ENCODE results near the gene KCNN2. TPM values are rescaled to one million over a fixed set of nuclear protein-coding genes. Genes with fewer than 3 reads are reported as not detected.

Gene KCNN2
- total RNA-seq, 2 donors from 2014 or later = not detected

DNA sequence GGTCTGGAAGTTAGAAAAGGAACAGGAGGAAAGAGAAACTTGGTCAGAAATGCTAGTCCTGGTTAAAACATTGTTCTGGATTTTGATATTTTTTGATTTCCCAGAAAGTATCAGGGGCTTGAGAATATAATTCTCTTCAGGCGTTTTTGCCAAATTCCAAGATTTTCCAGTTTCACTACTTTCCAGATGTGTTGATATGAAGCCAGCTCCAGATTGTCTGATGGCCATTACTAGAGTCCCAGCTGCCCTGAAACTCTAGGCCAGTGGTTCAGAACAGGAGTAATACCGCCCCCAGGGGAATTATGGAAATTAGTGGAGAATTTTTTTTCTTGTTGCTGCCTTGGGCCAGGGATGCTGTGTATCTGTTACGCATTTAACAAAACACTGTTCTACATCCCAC is 88.6 kb downstream of the KCNN2 start:
- no peaks in the 10 kb centered on the region for H3K36me3 Mint-ChIP-seq
- H3K4me3 Mint-ChIP-seq = no peak overlapping the region
- no peaks in the 10 kb centered on the region for H3K27me3 Mint-ChIP-seq
- no peak for DNase-seq (ENCODE audit: low spot score)
- ATAC-seq = no peak
- H3K27ac Mint-ChIP-seq = no peak overlapping the region
- no peaks in the 10 kb centered on the region for H3K9me3 Mint-ChIP-seq
- H3K4me1 Mint-ChIP-seq (ENCODE audit: low read depth in 2 of 2) = no peaks in the 10 kb centered on the region

DNA sequence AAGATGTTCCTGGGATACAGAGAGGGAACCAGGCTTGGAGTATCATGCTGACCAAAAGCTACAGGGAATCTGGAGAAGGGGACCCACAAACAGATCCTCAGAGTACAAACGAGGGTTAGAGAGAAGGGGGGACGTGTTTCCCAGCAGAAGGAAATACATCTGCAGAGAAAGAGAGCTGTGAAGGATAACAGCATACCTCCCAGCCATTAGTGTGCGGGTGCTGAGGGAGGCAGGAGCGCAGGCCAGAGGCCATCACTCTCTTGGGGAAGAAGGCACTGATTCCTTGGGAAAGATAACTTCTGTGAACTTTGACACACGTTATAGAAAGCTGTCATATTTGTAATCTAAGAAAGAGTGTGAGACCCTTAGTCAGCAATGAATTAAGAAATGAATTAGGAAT is 96.9 kb downstream of the KCNN2 start:
- no peaks in the 10 kb centered on the region for H3K36me3 Mint-ChIP-seq
- H3K9me3 Mint-ChIP-seq = no peaks in the 10 kb centered on the region
- DNase-seq (ENCODE audit: low spot score) (no peak), ATAC-seq (no peak)
- no peaks in the 10 kb centered on the region for H3K27me3 Mint-ChIP-seq
- H3K4me3 Mint-ChIP-seq = no peak overlapping the region
- no peak overlapping the region for H3K27ac Mint-ChIP-seq
- no peaks in the 10 kb centered on the region for H3K4me1 Mint-ChIP-seq (ENCODE audit: low read depth in 2 of 2)

DNA sequence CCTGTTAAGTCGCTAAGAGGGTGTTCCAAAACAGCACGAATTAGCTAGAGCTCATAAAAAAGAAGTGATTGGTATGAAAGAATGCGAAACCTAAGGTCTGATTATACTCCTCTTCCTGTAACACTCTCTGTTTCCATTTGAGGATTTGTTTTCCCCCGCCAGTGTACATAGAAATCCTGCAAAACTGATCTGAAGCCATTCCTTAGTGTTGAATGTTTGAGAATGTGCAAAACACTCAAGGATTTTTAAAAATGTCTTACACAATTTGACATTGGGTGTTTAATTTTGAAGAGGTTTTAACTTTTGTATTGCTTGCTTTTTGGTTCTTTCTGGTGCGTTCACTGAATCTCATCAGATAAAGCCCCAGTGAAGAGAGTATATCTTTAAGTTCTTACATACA is 105.3 kb downstream of the KCNN2 start:
- no peaks in the 10 kb centered on the region for H3K36me3 Mint-ChIP-seq
- no peak for ATAC-seq
- no peak for DNase-seq (ENCODE audit: low spot score)
- H3K4me3 Mint-ChIP-seq = no peak overlapping the region
- no peak overlapping the region for H3K27ac Mint-ChIP-seq
- no peaks in the 10 kb centered on the region for H3K9me3 Mint-ChIP-seq
- H3K27me3 Mint-ChIP-seq = no peaks in the 10 kb centered on the region
- H3K4me1 Mint-ChIP-seq (ENCODE audit: low read depth in 2 of 2) = no peaks in the 10 kb centered on the region

DNA sequence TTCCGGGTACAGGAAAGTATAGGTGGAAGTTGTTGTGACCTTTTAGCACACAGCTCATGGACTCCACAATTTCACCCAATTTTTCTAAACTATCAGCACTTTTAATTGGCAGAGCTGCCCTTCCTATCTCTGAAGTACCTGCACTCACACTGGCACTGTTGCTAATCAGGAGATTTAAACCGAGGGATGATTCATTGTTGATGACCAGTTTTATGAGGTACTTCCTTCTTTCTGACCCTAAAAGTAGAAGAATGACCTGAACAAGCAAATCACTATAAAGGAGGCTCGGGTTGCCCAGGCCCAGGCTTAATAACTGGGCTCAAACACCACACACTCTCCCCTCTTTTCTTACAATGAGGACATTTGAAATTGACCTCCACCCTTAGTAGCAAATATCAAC is 105.9 kb downstream of the KCNN2 start:
- no peak for ATAC-seq
- Mint-ChIP-seq H3K27me3 (no peaks in the 10 kb centered on the region), H3K4me3 (no peak overlapping the region), H3K36me3 (no peaks in the 10 kb centered on the region), H3K4me1 (ENCODE audit: low read depth in 2 of 2) (no peaks in the 10 kb centered on the region), H3K27ac (no peak overlapping the region), H3K9me3 (no peaks in the 10 kb centered on the region)
- DNase-seq (ENCODE audit: low spot score) = no peak

DNA sequence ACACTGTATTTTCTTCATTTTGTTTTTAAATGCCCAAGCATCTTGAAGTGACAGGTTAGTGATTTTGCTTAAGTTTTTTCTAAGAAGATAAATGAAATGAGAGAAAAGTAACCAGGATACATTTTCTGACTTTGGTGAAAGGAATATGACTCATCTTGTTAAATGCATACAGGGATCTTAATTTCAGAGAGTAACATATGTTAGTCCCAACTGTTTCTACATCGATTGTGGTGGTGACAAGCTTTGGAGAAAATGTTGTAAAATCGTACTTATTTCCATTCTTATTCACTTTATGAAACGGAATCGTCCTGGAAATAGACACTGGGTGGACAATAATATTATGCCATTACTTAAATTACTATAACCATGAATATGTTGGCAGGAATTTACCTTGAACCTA is 107.5 kb downstream of the KCNN2 start:
- Mint-ChIP-seq H3K27ac (no peak overlapping the region), H3K4me3 (no peak overlapping the region), H3K27me3 (no peaks in the 10 kb centered on the region), H3K36me3 (no peaks in the 10 kb centered on the region), H3K9me3 (no peaks in the 10 kb centered on the region), H3K4me1 (ENCODE audit: low read depth in 2 of 2) (no peaks in the 10 kb centered on the region)
- ATAC-seq (no peak), DNase-seq (ENCODE audit: low spot score) (no peak)

DNA sequence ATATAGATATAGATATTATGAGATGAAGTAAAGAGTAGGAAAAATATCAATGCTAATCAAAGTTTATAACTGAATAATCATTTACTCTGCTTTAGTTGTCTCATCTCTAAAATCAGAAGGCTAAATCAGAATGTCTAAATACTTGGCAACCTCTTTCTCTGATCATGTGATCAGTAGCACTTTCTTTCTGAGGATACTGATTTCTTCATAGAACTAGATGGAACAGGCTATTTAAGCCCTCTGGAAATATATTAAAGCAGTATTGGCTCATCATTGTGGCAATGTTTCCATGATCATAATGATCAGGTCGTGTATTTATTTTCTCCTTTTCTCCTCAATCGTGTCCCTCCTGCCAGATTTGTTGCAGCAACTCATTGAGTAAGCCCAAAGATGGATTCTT is 109.7 kb downstream of the KCNN2 start:
- Mint-ChIP-seq H3K4me1 (ENCODE audit: low read depth in 2 of 2) (no peaks in the 10 kb centered on the region), H3K36me3 (no peaks in the 10 kb centered on the region), H3K9me3 (no peaks in the 10 kb centered on the region), H3K4me3 (no peak overlapping the region), H3K27me3 (no peaks in the 10 kb centered on the region), H3K27ac (no peak overlapping the region)
- DNase-seq (ENCODE audit: low spot score) (no peak), ATAC-seq (no peak)

DNA sequence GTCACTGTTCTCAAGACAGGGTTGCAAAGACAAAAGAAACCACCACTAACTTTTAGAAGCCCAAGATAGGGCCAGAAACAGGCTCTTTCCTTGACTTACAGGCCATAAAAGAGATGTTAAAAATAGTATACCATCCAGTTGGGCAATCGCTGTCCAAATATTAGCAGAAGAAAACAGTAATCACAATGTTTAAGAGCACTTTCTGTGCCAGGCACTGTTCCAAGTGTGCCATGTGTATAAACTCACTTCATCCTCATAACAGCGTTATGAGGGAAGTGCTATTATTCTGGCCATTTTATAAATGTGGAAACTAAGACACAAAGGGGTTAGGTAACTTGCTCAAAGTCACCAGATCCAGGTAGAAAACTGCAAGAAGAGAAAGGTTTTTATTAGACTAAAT is 111.7 kb downstream of the KCNN2 start:
- H3K4me1 Mint-ChIP-seq (ENCODE audit: low read depth in 2 of 2) = no peaks in the 10 kb centered on the region
- no peaks in the 10 kb centered on the region for H3K27me3 Mint-ChIP-seq
- ATAC-seq (no peak), DNase-seq (ENCODE audit: low spot score) (no peak)
- H3K36me3 Mint-ChIP-seq = peaks cover 7% of the 10 kb centered on the region
- no peak overlapping the region for H3K27ac Mint-ChIP-seq
- no peak overlapping the region for H3K4me3 Mint-ChIP-seq
- no peaks in the 10 kb centered on the region for H3K9me3 Mint-ChIP-seq

DNA sequence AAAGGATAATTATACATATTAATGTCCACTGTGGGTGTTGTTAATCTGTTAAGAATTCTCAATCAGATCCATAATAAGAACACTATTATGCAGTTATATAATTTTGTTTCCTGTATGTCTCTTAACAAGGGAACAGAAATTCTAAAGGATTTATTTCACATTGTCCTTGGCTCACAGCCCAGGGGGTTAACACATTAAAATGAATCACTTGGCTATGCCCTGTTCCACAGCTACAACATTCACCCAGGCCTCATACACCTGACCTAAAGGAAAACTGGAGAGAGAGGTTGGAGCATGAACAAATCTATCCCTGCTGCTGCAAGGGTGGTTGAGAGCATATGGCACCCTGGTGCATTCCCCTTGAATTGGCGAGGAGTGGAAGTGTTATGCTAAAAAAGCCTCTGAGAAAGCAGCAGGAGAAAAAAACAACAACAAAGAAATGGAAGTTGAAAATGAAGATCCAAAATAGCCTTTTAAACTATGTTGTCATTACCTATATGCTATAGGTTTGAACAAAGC is 116.0 kb downstream of the KCNN2 start:
- peaks cover 18% of the 10 kb centered on the region for H3K36me3 Mint-ChIP-seq
- no peak overlapping the region for H3K4me3 Mint-ChIP-seq
- no peaks in the 10 kb centered on the region for H3K27me3 Mint-ChIP-seq
- peaks cover 15% of the 10 kb centered on the region for H3K9me3 Mint-ChIP-seq
- H3K4me1 Mint-ChIP-seq (ENCODE audit: low read depth in 2 of 2) = no peaks in the 10 kb centered on the region
- DNase-seq (ENCODE audit: low spot score) (no peak), ATAC-seq (no peak)
- H3K27ac Mint-ChIP-seq = no peak overlapping the region

DNA sequence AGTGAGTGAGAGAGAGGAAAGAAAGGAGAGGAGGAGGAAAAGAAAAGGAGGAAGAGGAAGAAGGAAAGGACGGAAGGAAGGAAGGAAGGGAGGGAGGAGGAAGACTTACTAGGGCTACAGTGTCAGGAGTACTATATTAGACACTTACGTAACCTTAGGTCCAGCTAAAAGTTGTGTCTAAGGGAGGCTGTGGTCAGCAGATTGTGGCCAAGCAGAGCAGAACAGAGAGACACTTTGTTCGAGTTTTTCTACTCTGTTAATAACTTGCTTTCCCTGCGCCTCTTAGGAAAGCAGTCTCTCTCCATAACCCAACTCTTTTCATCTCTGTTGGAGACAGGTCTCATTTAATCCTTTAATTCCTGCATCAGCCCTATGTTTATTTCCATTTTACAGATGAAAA is 138.9 kb downstream of the KCNN2 start:
- no peaks in the 10 kb centered on the region for H3K36me3 Mint-ChIP-seq
- peaks cover 7% of the 10 kb centered on the region for H3K9me3 Mint-ChIP-seq
- DNase-seq (ENCODE audit: low spot score) (no peak), ATAC-seq (no peak)
- H3K27ac Mint-ChIP-seq = no peak overlapping the region
- H3K4me1 Mint-ChIP-seq (ENCODE audit: low read depth in 2 of 2) = no peaks in the 10 kb centered on the region
- no peak overlapping the region for H3K4me3 Mint-ChIP-seq
- H3K27me3 Mint-ChIP-seq = no peaks in the 10 kb centered on the region

DNA sequence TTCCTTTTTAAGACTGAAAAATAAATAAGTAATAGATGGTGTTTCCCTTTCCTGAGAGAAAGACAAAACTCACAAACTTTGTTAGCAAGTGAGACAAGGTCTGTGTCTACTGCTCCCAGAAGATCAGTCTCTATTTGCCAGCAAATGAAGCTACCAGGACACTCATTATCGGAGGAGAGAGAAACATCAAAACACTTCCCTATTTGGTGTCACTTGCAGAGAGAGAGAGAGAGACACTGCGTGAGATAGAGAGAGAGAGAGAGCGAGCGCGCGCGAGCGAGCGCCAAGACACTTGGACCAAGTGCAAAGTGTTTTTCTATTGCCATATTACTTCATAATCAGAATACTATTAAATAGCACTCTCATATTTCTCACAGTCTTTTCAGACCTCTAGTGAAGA is 142.7 kb downstream of the KCNN2 start:
- H3K9me3 Mint-ChIP-seq = peaks cover 7% of the 10 kb centered on the region
- no peak overlapping the region for H3K27ac Mint-ChIP-seq
- no peaks in the 10 kb centered on the region for H3K4me1 Mint-ChIP-seq (ENCODE audit: low read depth in 2 of 2)
- no peak for ATAC-seq
- H3K36me3 Mint-ChIP-seq = no peaks in the 10 kb centered on the region
- no peaks in the 10 kb centered on the region for H3K27me3 Mint-ChIP-seq
- H3K4me3 Mint-ChIP-seq = no peak overlapping the region
- DNase-seq (ENCODE audit: low spot score) = no peak

DNA sequence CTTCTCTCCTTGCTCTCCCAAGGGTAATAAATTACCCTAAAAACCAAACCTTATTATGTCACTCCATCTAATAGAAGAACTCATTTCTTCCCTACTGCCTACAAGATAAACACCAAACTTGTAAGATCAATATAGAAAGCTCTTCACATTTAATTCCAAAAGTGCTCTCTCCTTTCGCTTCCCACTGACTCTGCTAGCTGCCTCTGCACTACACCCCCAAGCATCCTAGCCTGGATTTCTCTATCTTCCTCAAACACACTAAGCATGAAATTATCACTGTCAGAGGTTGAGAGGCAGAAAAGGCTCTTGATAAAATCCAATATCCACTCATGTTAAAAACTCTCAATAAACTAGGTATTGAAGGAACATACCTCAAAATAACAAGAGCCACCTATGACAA is 162.4 kb downstream of the KCNN2 start:
- ATAC-seq (no peak), DNase-seq (ENCODE audit: low spot score) (no peak)
- Mint-ChIP-seq H3K36me3 (no peaks in the 10 kb centered on the region), H3K27ac (no peak overlapping the region), H3K4me3 (no peak overlapping the region), H3K9me3 (no peaks in the 10 kb centered on the region), H3K4me1 (ENCODE audit: low read depth in 2 of 2) (no peaks in the 10 kb centered on the region), H3K27me3 (no peaks in the 10 kb centered on the region)

DNA sequence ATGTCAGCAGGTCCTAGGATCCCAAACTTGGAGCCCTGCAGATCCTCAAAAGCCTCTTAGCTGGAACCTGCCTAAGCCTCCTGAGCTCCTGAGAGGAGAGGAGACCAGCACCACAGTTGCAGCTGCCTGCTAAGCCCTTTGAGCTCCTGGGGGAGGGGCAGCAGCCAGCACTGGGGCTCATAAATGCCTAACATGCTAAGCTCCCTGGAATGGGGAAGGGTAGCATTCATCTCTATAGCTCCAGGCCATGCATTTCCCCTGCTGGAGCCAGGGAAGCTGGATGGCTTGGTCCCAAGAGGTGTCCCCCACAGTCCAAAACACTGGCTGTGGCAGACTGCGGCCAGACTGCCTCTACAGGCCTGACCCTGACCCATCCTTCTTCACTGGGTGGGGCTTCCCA is 182.7 kb downstream of the KCNN2 start:
- H3K4me1 Mint-ChIP-seq (ENCODE audit: low read depth in 2 of 2) = no peaks in the 10 kb centered on the region
- DNase-seq (ENCODE audit: low spot score) (no peak), ATAC-seq (no peak)
- no peaks in the 10 kb centered on the region for H3K27me3 Mint-ChIP-seq
- peaks cover 38% of the 10 kb centered on the region for H3K9me3 Mint-ChIP-seq
- H3K36me3 Mint-ChIP-seq = peaks cover 10% of the 10 kb centered on the region
- H3K4me3 Mint-ChIP-seq = no peak overlapping the region
- no peak overlapping the region for H3K27ac Mint-ChIP-seq

All from natural killer cell treated with Interleukin-12 subunit alpha and Interleukin-12 subunit beta and Interleukin-15 and Interleukin-18, amount 100 ng/mL, for 72 hours (primary cell).